OCI-LY3 (cell line): ENCODE measurements around the gene DELE1.

Source experiments
- CTCF ChIP-seq: fragments of 200-600, 300-600 bp; sonication (generic); IDR thresholded peaks from 2 replicates; pipeline ENCODE4 v1.5.1; 2014; ENCODE audit warnings: antibody characterized with exemption, low read length, low read depth
- EZH2phosphoT487 ChIP-seq: fragments of 200-600 bp; shearing (Covaris generic); IDR thresholded peaks from 2 replicates; pipeline ENCODE4 v1.6.1; 2018; ENCODE audit warnings: antibody characterized with exemption, mixed run types, low read depth

GRCh38 chr5:141929398-141930058 is 5.9 kb downstream of the DELE1 start:
- TF ChIP-seq EZH2phosphoT487 (no peak), CTCF (no peak)
